Osteoblast (primary cell): ENCODE measurements around the gene ADCY10. TPM values are rescaled to one million over a fixed set of nuclear protein-coding genes. Genes with fewer than 3 reads are reported as not detected.
"Not testable (repeated sequence)": the region's sequence is repeated elsewhere in the genome, so short reads cannot be mapped to it uniquely, and the experiment has no call there.

Source experiments
- DNase-seq: peaks from one replicate; pipeline ENCODE4 v3.0.0; 2011; ENCODE audit warnings: low spot score, mixed read lengths; ENCODE audit not compliant: insufficient read length; ENCODE audit errors: missing footprints
- H2AFZ ChIP-seq: 2 replicates; pipeline ENCODE4 v1.6.0; 2011; ENCODE audit warnings: mild to moderate bottlenecking, low read length
- H3K27ac ChIP-seq: 2 replicates; pipeline ENCODE4 v1.5.1; 2011; ENCODE audit warnings: mild to moderate bottlenecking, low read depth, low read length, moderate library complexity
- H3K27me3 ChIP-seq: 2 replicates; pipeline ENCODE4 v1.6.0; 2012; ENCODE audit warnings: mild to moderate bottlenecking, control low read depth, inconsistent platforms, low read length, moderate library complexity; ENCODE audit not compliant: insufficient read depth
- H3K36me3 ChIP-seq: 2 replicates; pipeline ENCODE4 v1.5.1; 2011; ENCODE audit warnings: mild to moderate bottlenecking, low read length, control low read depth, moderate library complexity; ENCODE audit not compliant: insufficient read depth
- H3K4me1 ChIP-seq: 2 replicates; pipeline ENCODE4 v1.5.1; 2011; ENCODE audit warnings: mild to moderate bottlenecking, low read length, control low read depth, moderate library complexity; ENCODE audit not compliant: insufficient read depth
- H3K4me2 ChIP-seq: 2 replicates; pipeline ENCODE4 v1.6.0; 2011; ENCODE audit warnings: mild to moderate bottlenecking, low read length; ENCODE audit not compliant: insufficient read depth
- H3K4me3 ChIP-seq: fragments of 200-600 bp; sonication (generic); 3 replicates; pipeline ENCODE4 v1.5.1; 2012; ENCODE audit warnings: mild to moderate bottlenecking, low read length, inconsistent platforms; ENCODE audit not compliant: insufficient read depth
- H3K79me2 ChIP-seq: 2 replicates; pipeline ENCODE4 v1.6.0; 2012; ENCODE audit warnings: mild to moderate bottlenecking, low read length, control low read depth, inconsistent platforms; ENCODE audit not compliant: insufficient read depth
- H3K9me3 ChIP-seq: 2 replicates; pipeline ENCODE4 v1.5.1; 2011; ENCODE audit warnings: low read depth, low read length, control low read depth
- H4K20me1 ChIP-seq: 2 replicates; pipeline ENCODE4 v1.6.0; 2012; ENCODE audit warnings: mild to moderate bottlenecking, low read length, control low read depth; ENCODE audit not compliant: insufficient read depth
- total RNA-seq: library from RNA; depleted of rRNA; stranded (reverse); fragments of >200 nt; gene quantifications from 2 replicates; pipeline ENCODE4 v1.2.3, GENCODE V29; 2012
- TF ChIP-seq, protein P1 (sequence below): IDR thresholded peaks from 2 replicates; pipeline ENCODE4 v1.5.1; 2011; ENCODE audit warnings: mild to moderate bottlenecking, low read depth, low read length, moderate library complexity; ENCODE audit errors: extremely low read depth

Gene ADCY10
- total RNA-seq, 1 donor: 0.36 TPM

DNA sequence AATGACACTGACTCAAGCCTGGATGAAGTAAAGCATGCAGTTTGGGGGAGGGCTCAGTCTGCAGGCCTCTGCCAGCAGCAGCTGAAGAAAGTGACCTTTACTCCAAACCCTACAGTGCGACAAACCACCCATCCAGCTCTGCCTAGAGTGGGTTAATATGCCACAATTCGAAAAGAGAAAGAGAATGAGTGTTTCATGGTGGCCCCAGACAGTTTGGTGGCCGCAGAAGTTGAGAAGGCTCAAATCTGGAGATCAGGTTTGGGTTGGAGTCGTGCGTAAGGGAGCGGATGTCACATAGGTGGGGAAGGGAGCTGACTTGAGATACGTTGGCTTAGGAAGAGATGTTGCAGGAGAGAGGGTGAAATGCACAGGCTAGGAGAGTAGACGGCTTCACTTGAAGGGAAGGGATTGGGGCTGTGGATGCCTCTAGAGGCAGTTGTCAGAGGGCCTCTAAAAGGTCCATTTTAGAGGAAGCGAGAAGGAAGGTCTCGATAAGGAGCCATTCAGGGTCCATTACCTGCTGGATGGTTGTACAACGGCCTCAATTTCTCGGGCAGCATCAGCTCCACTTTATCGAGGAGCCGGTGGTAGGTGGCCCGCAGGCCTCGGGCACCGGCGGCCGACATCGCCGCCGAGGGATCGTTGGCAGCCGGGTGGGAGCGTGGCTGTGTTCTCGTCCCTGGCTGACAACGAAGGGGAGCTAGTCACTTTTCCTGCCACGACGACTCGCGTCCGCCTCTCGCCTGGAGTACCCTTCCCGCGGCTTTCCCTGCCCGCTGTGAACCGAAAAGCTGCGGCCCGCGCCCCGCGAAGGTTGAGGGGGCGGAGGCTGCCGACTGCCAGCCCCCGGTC lies 21.5 kb upstream of the ADCY10 start:
- Histone ChIP-seq H3K79me2 (peaks cover 87% of the 10 kb centered on the region), H3K4me2 (peak overlapping the region; percentile 97), H3K4me3 (peak overlapping the region; percentile 95), H2AFZ (peak overlapping the region; percentile 85), H3K9me3 (no peaks in the 10 kb centered on the region), H3K27ac (peak overlapping the region; percentile 99), H4K20me1 (peaks cover 27% of the 10 kb centered on the region), H3K27me3 (no peaks in the 10 kb centered on the region), H3K4me1 (peaks cover 23% of the 10 kb centered on the region), H3K36me3 (no peaks in the 10 kb centered on the region)
- TF ChIP-seq, protein P1, sequence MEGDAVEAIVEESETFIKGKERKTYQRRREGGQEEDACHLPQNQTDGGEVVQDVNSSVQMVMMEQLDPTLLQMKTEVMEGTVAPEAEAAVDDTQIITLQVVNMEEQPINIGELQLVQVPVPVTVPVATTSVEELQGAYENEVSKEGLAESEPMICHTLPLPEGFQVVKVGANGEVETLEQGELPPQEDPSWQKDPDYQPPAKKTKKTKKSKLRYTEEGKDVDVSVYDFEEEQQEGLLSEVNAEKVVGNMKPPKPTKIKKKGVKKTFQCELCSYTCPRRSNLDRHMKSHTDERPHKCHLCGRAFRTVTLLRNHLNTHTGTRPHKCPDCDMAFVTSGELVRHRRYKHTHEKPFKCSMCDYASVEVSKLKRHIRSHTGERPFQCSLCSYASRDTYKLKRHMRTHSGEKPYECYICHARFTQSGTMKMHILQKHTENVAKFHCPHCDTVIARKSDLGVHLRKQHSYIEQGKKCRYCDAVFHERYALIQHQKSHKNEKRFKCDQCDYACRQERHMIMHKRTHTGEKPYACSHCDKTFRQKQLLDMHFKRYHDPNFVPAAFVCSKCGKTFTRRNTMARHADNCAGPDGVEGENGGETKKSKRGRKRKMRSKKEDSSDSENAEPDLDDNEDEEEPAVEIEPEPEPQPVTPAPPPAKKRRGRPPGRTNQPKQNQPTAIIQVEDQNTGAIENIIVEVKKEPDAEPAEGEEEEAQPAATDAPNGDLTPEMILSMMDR: peak; percentile 7
- peak; percentile 90 for DNase-seq

DNA sequence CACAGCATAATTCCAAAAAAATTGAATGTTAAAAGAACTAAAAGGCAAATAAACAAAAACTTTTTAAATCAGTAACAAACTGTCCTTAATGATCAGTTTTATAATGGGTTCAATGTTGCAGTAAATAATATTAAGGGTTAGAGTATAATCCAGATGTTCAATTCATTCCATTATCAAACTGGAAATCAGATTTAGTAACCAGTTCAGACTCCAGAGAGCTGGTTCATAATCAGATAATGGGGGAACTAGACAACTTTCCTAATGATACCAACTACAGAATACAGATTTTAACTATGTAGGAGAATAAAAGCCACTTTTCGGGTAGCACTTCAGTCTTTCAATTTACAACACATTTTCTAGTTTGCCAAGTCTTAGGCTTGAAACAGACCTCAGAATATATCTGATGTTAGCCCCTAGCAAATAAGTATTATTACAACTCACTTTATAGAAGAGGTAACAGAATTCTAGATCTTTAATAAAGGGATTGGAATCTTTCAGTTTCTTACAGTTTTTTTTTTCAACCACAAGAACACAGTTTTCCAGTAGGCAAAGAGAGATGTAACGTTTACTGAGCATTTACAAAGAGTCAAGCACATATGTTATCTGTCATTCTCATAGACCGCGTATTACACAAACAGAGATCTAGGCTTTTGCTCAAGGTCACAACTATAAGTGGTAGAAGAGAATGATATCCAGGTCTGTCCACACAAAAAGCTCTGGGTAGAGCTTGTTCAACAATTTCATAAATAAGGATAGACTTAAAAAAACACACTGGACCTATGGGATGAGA lies 20.7 kb upstream of the ADCY10 start:
- Histone ChIP-seq H3K4me1 (peaks cover 23% of the 10 kb centered on the region), H3K36me3 (no peaks in the 10 kb centered on the region), H3K4me2 (peak overlapping the region; percentile 97), H3K79me2 (peaks cover 87% of the 10 kb centered on the region), H3K27ac (peak overlapping the region; percentile 99), H3K27me3 (no peaks in the 10 kb centered on the region), H4K20me1 (peaks cover 19% of the 10 kb centered on the region), H3K9me3 (no peaks in the 10 kb centered on the region), H3K4me3 (peak overlapping the region; percentile 95), H2AFZ (peak overlapping the region; percentile 85)
- peak; percentile 63 for DNase-seq
- TF ChIP-seq, protein P1: no peak

DNA sequence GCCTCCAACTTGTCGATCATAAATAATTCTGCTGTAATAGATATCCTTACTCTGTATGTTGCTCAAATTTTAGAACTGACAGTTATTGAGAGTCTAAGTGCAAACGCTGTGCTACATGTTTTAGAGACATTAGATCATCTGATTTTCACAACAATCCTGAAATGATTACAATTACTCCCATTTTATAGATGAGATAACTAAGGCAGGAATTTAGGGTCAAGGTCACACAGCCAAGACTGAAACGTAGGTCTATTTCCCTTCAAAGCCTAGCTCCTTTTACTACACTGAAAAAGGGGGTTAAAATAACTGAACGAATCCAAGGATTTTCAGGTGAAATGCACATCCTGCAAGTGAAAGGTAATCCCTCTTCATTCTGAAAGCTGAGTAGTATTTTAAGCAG lies 19.9 kb upstream of the ADCY10 start:
- H2AFZ ChIP-seq: no peak overlapping the region
- H4K20me1 ChIP-seq: peaks cover 12% of the 10 kb centered on the region
- H3K36me3 ChIP-seq: no peaks in the 10 kb centered on the region
- H3K27me3 ChIP-seq: no peaks in the 10 kb centered on the region
- H3K4me1 ChIP-seq: peaks cover 20% of the 10 kb centered on the region
- TF ChIP-seq, protein P1: no peak
- H3K9me3 ChIP-seq: no peaks in the 10 kb centered on the region
- H3K4me3 ChIP-seq: peak overlapping the region; percentile 95
- peak overlapping the region; percentile 99 for H3K27ac ChIP-seq
- no peak for DNase-seq
- peaks cover 87% of the 10 kb centered on the region for H3K79me2 ChIP-seq
- peak overlapping the region; percentile 97 for H3K4me2 ChIP-seq

DNA sequence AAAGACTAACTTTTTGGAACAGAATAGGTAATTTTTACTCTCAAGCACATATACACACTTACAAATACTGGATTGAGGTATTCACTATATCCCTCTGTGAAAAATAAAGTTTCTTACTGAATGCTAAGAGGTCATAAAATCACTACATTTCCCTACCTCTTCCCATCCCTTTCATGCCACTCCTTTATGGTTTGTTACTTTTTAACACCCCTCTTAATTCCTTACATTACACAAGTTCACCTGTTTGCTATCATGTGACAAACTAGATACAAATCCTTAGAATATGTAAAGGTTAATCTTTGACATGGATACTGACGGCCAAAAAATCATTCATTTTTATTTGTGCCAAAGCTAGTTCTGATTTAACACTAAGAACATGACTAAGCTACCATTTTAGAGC lies 15.8 kb upstream of the ADCY10 start:
- Histone ChIP-seq H4K20me1 (peaks cover 6% of the 10 kb centered on the region), H3K9me3 (no peaks in the 10 kb centered on the region), H3K27ac (no peak overlapping the region), H3K79me2 (peaks cover 86% of the 10 kb centered on the region), H2AFZ (no peak overlapping the region), H3K4me2 (no peak overlapping the region), H3K36me3 (no peaks in the 10 kb centered on the region), H3K27me3 (no peaks in the 10 kb centered on the region), H3K4me1 (peaks cover 10% of the 10 kb centered on the region), H3K4me3 (no peak overlapping the region)
- TF ChIP-seq, protein P1: no peak
- no peak for DNase-seq

DNA sequence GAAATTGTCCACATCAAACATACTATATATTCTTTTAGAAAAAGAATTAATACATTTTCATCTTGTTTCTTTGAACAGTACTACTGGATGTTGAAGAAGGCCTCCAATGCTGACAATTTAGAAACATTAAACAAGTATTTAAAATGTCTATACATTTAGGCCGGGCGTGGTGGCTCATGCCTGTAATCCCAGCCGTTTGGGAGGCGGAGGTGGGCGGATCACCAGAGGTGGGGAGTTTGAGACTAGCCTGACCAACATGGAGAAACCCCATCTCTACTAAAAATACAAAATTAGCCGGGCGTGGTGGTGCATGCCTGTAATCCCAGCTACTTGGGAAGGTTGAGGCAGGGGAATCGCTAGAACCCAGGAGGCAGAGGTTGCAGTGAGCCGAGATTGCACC lies 15.0 kb upstream of the ADCY10 start:
- H3K4me1 ChIP-seq, H3K27ac ChIP-seq, H3K36me3 ChIP-seq, H3K9me3 ChIP-seq, H3K27me3 ChIP-seq, H2AFZ ChIP-seq, H4K20me1 ChIP-seq, H3K4me2 ChIP-seq, H3K4me3 ChIP-seq, DNase-seq: not testable (repeated sequence)
- peaks cover 81% of the 10 kb centered on the region for H3K79me2 ChIP-seq
